Suppressor macrophage treated with lipopolysaccharide for 1 hour (primary cell): ENCODE data around the gene DUOXA1.
"Not testable (repeated sequence)": the region's sequence is repeated elsewhere in the genome, so short reads cannot be mapped to it uniquely, and the experiment has no call there.

Source experiments
- DNase-seq, 3 donors: peaks; one replicate each; pipeline ENCODE4 v3.0.0-alpha.2; 2020 to 2022

DUOXA1 gene

GRCh38 chr15:45087513-45087912 lies 42.2 kb downstream of the DUOXA1 start:
- DNase-seq, result peak in 2 of 3 donors; percentile 26 to 33

- DNase-seq, result no peak
These were observed 45.5 kb downstream of the DUOXA1 start for GRCh38 chr15:45084163-45084562.

- no peak for DNase-seq
These were observed 46.5 kb downstream of the DUOXA1 start for GRCh38 chr15:45083223-45083622.

GRCh38 chr15:45082412-45082811 lies 47.3 kb downstream of the DUOXA1 start:
- not testable (repeated sequence) for DNase-seq

GRCh38 chr15:45080593-45080992 lies 49.1 kb downstream of the DUOXA1 start:
- not testable (repeated sequence) for DNase-seq

- not testable (repeated sequence) for DNase-seq
These were observed 49.9 kb downstream of the DUOXA1 start for GRCh38 chr15:45079628-45080246.

- DNase-seq, result not testable (repeated sequence)
These were observed 50.5 kb downstream of the DUOXA1 start for GRCh38 chr15:45079201-45079600.

- DNase-seq, result not testable (repeated sequence)
These were observed 52.3 kb downstream of the DUOXA1 start for GRCh38 chr15:45077391-45077790.

GRCh38 chr15:45075440-45076320 lies 54.0 kb downstream of the DUOXA1 start:
- not testable (repeated sequence) for DNase-seq

- DNase-seq, result not testable (repeated sequence)
These were observed 56.1 kb downstream of the DUOXA1 start for GRCh38 chr15:45073602-45074001.

- DNase-seq, result not testable (repeated sequence)
These were observed 59.7 kb downstream of the DUOXA1 start for GRCh38 chr15:45069942-45070360.
